Brain microvascular endothelial cell (primary cell): ENCODE results near the gene SRRD.

Experiments
- DNase-seq: peaks from one replicate; pipeline ENCODE4 v3.0.0-alpha.2; 2020
- H3K27ac ChIP-seq: fragments of 250-450 bp; sonication (Bioruptor Pico); 2 replicates; pipeline ENCODE4 v1.5.1; 2020; ENCODE audit warnings: mild to moderate bottlenecking, moderate library complexity
- H3K27me3 ChIP-seq: fragments of 250-450 bp; sonication (Bioruptor Pico); replicated peaks from 2 replicates; pipeline ENCODE4 v1.5.1; 2020; ENCODE audit warnings: mild to moderate bottlenecking
- H3K36me3 ChIP-seq: fragments of 250-450 bp; sonication (Bioruptor Pico); replicated peaks from 2 replicates; pipeline ENCODE4 v1.5.1; 2020; ENCODE audit warnings: mild to moderate bottlenecking
- H3K4me3 ChIP-seq: 2 replicates; pipeline ENCODE4 v1.5.1; 2011; ENCODE audit warnings: low read depth, mild to moderate bottlenecking, control low read depth, low read length, moderate library complexity
- CTCF ChIP-seq: IDR thresholded peaks from 2 replicates; pipeline ENCODE4 v1.5.1; 2011; ENCODE audit warnings: low read depth, mild to moderate bottlenecking, moderate library complexity, low read length, control low read depth, inconsistent platforms; ENCODE audit errors: missing control alignments
- in situ Hi-C: cut with HindIII; loops from 2 replicates; pipeline ENCODE4 v1.10.0; 2017; ENCODE audit warnings: low sequenced_read_pairs, low pct_ligation_motif_present

Gene SRRD

GRCh38 chr22:26452236-26453016 is 31.3 kb upstream of the SRRD start:
- H3K27ac ChIP-seq = no peak overlapping the region
- in situ Hi-C loops = no loop called here
- no peak for DNase-seq
- no peak for TF ChIP-seq CTCF
- no peak overlapping the region for H3K4me3 ChIP-seq
- H3K27me3 ChIP-seq = no peaks in the 10 kb centered on the region
- H3K36me3 ChIP-seq = peaks cover 5% of the 10 kb centered on the region

- in situ Hi-C loops = no loop called here
- Histone ChIP-seq H3K36me3 (peaks cover 11% of the 10 kb centered on the region), H3K27me3 (no peaks in the 10 kb centered on the region)
Measured at GRCh38 chr22:26453216-26453615, 30.5 kb upstream of the SRRD start.

DNA sequence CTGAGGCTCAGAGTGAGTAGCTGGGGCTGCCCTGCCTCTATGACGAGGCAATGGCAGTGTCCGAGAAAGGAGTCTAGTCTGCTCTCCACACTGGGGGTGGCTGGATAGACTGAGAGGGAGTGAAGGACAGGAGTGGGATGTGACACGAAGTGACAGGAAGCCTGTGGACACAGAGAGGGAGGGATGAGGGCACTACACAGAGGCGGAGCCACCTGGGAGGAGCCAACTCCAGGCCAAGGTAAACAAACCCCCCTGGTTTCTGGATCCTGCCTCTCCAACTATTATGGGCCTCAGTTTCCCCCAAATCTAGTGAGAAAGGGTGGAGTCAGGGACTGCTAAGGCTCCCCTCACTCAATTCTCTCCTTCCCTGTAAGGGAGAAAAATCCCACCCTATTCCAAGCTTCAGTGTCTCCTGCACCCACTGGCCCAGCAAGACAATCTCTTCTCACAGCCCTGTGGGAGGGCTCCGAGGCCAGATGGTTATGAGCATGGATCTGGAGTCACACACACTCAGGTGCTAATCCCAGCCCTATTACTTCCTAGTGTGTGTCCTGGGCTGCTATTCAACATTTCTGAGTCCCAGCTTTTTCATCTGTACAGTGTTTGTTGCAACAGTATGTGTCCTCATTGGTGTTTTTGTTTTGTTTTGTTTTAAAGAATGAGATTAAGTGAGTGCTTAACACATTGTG is 29.7 kb upstream of the SRRD start:
- Histone ChIP-seq H3K27me3 (no peaks in the 10 kb centered on the region), H3K36me3 (peaks cover 12% of the 10 kb centered on the region), H3K4me3 (no peak overlapping the region), H3K27ac (no peak overlapping the region)
- in situ Hi-C loops = no loop called here
- TF ChIP-seq CTCF = no peak
- no peak for DNase-seq

More at GRCh38 chr22:26453216-26453615, 30.5 kb upstream of the SRRD start:
- TF ChIP-seq CTCF = no peak
- Histone ChIP-seq H3K27ac (no peak overlapping the region), H3K4me3 (no peak overlapping the region)
- DNase-seq = no peak

DNA sequence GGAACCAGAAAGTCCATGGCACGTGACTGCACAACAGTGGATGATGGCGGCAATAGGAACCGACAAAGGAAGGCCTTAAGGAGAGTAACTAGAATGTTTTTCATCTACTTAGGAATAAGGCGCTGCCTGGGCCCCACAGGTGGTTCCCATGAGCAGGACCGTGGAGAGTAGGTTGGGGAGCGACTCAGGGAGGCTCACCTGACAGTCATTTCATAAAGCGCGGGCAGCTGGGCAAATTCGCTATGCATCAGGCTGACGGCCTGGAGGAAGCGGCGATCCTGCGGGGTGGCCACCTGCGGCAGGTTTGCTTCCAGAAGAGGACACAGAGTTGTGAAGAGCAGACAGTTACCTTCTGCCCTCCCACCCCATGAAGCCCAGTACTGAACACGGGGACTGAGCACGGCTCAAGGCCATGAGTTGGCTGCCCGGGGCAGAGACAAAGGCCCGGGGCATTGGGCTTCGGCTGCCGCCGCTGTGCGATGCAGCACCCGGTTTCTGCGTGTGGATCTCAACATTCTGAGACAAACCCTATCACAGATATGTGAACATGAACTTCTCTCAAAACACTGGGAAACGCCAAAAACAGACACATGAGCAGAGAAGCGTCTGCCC is 25.9 kb upstream of the SRRD start:
- H3K36me3 ChIP-seq = peaks cover 10% of the 10 kb centered on the region
- no peak for TF ChIP-seq CTCF
- no peaks in the 10 kb centered on the region for H3K27me3 ChIP-seq
- no peak overlapping the region for H3K4me3 ChIP-seq
- DNase-seq = no peak
- H3K27ac ChIP-seq = no peak overlapping the region
- in situ Hi-C loops = no loop called here

- in situ Hi-C loops = no loop called here
- Histone ChIP-seq H3K4me3 (no peak overlapping the region), H3K27me3 (no peaks in the 10 kb centered on the region), H3K27ac (no peak overlapping the region), H3K36me3 (peaks cover 18% of the 10 kb centered on the region)
- DNase-seq = no peak
- TF ChIP-seq CTCF = no peak
Measured at GRCh38 chr22:26460202-26460601, 23.5 kb upstream of the SRRD start.
